Suprapubic skin (tissue), 3 donors: ENCODE measurements around the gene ITPKC.

Experiments
- CTCF ChIP-seq, 2 donors: fragments of 200-600 bp in 1 of 2; fragments of 450-650 bp in 1 of 2; sonication (generic) in 1 of 2; IDR thresholded peaks; one replicate each; pipeline ENCODE4 v1.5.1; 2016 to 2019; ENCODE audit warnings: antibody characterized with exemption in 2 of 2, mild to moderate bottlenecking in 1 of 2, moderate library complexity in 1 of 2
- EP300 ChIP-seq: sonication (generic); formaldehyde crosslinking; IDR thresholded peaks from one replicate; pipeline ENCODE4 v1.6.1; 2017; ENCODE audit warnings: antibody characterized with exemption
- POLR2A ChIP-seq, 2 donors: fragments of 450-650 bp; IDR thresholded peaks; one replicate each; pipeline ENCODE4 v1.6.1; 2017; ENCODE audit warnings: antibody characterized with exemption in 2 of 2, mild to moderate bottlenecking in 2 of 2, moderate library complexity in 2 of 2

DNA sequence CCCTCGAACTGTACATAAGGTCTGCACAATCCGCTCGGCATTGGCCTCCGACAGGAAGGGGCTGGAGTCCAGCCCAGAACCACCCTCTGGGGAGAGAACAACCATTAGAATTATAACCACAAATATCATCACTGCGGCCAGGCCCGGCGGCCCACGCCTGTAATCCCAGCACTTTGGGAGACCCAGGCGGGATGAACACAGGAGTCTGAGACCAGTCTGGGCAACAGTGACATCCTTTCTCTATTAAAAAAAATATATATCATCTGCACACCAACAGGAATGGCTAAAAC lies 11.6 kb upstream of the ITPKC start:
- TF ChIP-seq CTCF (IDR thresholded peaks at IDR 0.05) (no peak), EP300 (no peak), POLR2A (IDR thresholded peaks at IDR 0.05) (no peak)
